AG10803 (cell line): ENCODE data around the gene SPO11.

Experiments
- DNase-seq: peaks from one replicate; pipeline ENCODE4 v3.0.0; 2010; ENCODE audit warnings: low read depth
- H3K4me3 ChIP-seq: 2 replicates; pipeline ENCODE4 v1.5.1; 2011; ENCODE audit warnings: mild to moderate bottlenecking, low read length, control low read depth
- CTCF ChIP-seq: conservative IDR thresholded peaks from 2 replicates; pipeline ENCODE4 v1.5.1; 2011; ENCODE audit warnings: mild to moderate bottlenecking, low read length, control low read depth, inconsistent platforms

SPO11 gene

GRCh38 chr20:57392512-57393271, 63.1 kb downstream of the SPO11 start:
- TF ChIP-seq CTCF, result no peak
- DNase-seq, result no peak
- peak overlapping the region; percentile 59 for H3K4me3 ChIP-seq
